Activated CD4-positive, alpha-beta T cell treated with anti-CD3 and anti-CD28 coated beads, Interleukin-2, amount 50 U/mL, for 4 hours (primary cell): ENCODE measurements around the gene ARFGAP1.

Experiments used
- DNase-seq, 2 experiments: peaks; one replicate each; pipeline ENCODE4 v3.0.0-alpha.2; 2020

ARFGAP1 gene

GRCh38 chr20:63272105-63273058 lies at the start of gene ARFGAP1:
Gene ARFGAP1, plus strand, starts transcription at chr20:63272813. Its CDS starts 2,768 bp downstream, at chr20:63275581.
- peak; percentile 82 to 88 for DNase-seq

- peak; percentile 30 to 34 for DNase-seq
Observed at GRCh38 chr20:63223121-63223825, 49.3 kb upstream of the ARFGAP1 start.

- DNase-seq = no peak
Observed at GRCh38 chr20:63223826-63224207, 48.8 kb upstream of the ARFGAP1 start.

GRCh38 chr20:63224412-63225081 lies 48.1 kb upstream of the ARFGAP1 start:
- DNase-seq = no peak

GRCh38 chr20:63225082-63225454 lies 47.5 kb upstream of the ARFGAP1 start:
- DNase-seq = no peak

GRCh38 chr20:63226042-63226943 lies 46.3 kb upstream of the ARFGAP1 start:
- no peak for DNase-seq

GRCh38 chr20:63227260-63227659 lies 45.4 kb upstream of the ARFGAP1 start:
- DNase-seq = no peak

GRCh38 chr20:63228806-63229205 lies 43.8 kb upstream of the ARFGAP1 start:
- no peak for DNase-seq

- DNase-seq = no peak
Observed at GRCh38 chr20:63230800-63231268, 41.8 kb upstream of the ARFGAP1 start.

- DNase-seq = no peak
Observed at GRCh38 chr20:63232235-63233060, 40.2 kb upstream of the ARFGAP1 start.

- DNase-seq = no peak
Observed at GRCh38 chr20:63233061-63233344, 39.6 kb upstream of the ARFGAP1 start.

- DNase-seq = no peak
Observed at GRCh38 chr20:63233924-63234323, 38.7 kb upstream of the ARFGAP1 start.

- no peak for DNase-seq
Observed at GRCh38 chr20:63234693-63235398, 37.8 kb upstream of the ARFGAP1 start.

GRCh38 chr20:63235399-63235983 lies 37.1 kb upstream of the ARFGAP1 start, which contains the start of gene BIRC7:
Gene BIRC7, plus strand, starts transcription at chr20:63235905. Its CDS starts 192 bp downstream, at chr20:63236097.
- no peak for DNase-seq

GRCh38 chr20:63236116-63236837 lies 36.3 kb upstream of the ARFGAP1 start:
- DNase-seq = no peak

GRCh38 chr20:63238031-63238430 lies 34.6 kb upstream of the ARFGAP1 start:
- DNase-seq = no peak

- no peak for DNase-seq
Observed at GRCh38 chr20:63238514-63239125, 34.0 kb upstream of the ARFGAP1 start.

GRCh38 chr20:63239431-63239830 lies 33.2 kb upstream of the ARFGAP1 start:
- no peak for DNase-seq

GRCh38 chr20:63240004-63240403 lies 32.6 kb upstream of the ARFGAP1 start:
- no peak for DNase-seq
